ENCODE results near the gene GTF2IRD2.
"Not testable (repeated sequence)": the region's sequence is repeated elsewhere in the genome, so short reads cannot be mapped to it uniquely, and the experiment has no call there.

GTF2IRD2 gene

GRCh38 chr7:74850833-74851721 is at the start of gene GTF2IRD2:
GTF2IRD2 (minus strand) TSS chr7:74851605; CDS start chr7:74836378, 15,227 bp downstream.
- not testable (repeated sequence) for H3K36me3 ChIP-seq (ENCODE audit: insufficient read depth, low read length); DNase-seq; H3K4me2 ChIP-seq (ENCODE audit: insufficient read depth, low read length); H3K27ac ChIP-seq (ENCODE audit: low read length); H3K9ac ChIP-seq (ENCODE audit: low read depth, low read length); H3K9me3 ChIP-seq (ENCODE audit: insufficient read depth, low read length, severe bottlenecking); H3K4me1 ChIP-seq (ENCODE audit: insufficient read depth, low read length); H4K20me1 ChIP-seq (ENCODE audit: insufficient read depth, low read length); H3K4me3 ChIP-seq (ENCODE audit: low read depth in 1 of 2, low read length in 2 of 2); H3K79me2 ChIP-seq (ENCODE audit: insufficient read depth, low read length); H2AFZ ChIP-seq (ENCODE audit: low read depth, low read length); H3K27me3 ChIP-seq (ENCODE audit: insufficient read depth, low read length, poor library complexity)
- peak; percentile 84 for ATAC-seq (ENCODE audit: insufficient read depth, low read depth)

- H3K4me1 ChIP-seq (ENCODE audit: insufficient read depth, low read length); H4K20me1 ChIP-seq (ENCODE audit: insufficient read depth, low read length); H3K36me3 ChIP-seq (ENCODE audit: insufficient read depth, low read length); H3K27me3 ChIP-seq (ENCODE audit: insufficient read depth, low read length, poor library complexity); H3K79me2 ChIP-seq (ENCODE audit: insufficient read depth, low read length); H3K9me3 ChIP-seq (ENCODE audit: insufficient read depth, low read length, severe bottlenecking): not testable (repeated sequence)
- peak; percentile 91 for DNase-seq
- Histone ChIP-seq H3K4me3 (ENCODE audit: low read depth in 1 of 2, low read length in 2 of 2) (peak overlapping the region; percentile 25 to 65; a peak in 3 of 4 replicates), H3K27ac (ENCODE audit: low read length) (peak overlapping the region; percentile 81), H3K4me2 (ENCODE audit: insufficient read depth, low read length) (peak overlapping the region; percentile 55; the same call in 1 of the 2 replicates), H2AFZ (ENCODE audit: low read depth, low read length) (peak overlapping the region; percentile 65; the same call in 1 of the 2 replicates), H3K9ac (ENCODE audit: low read depth, low read length) (peak overlapping the region; percentile 60)
- ATAC-seq (ENCODE audit: insufficient read depth, low read depth) = peak; percentile 78
These were observed 39.0 kb upstream of the GTF2IRD2 start for GRCh38 chr7:74890158-74891123.

- H3K9me3 ChIP-seq (ENCODE audit: insufficient read depth, low read length, severe bottlenecking); H4K20me1 ChIP-seq (ENCODE audit: insufficient read depth, low read length); H3K27me3 ChIP-seq (ENCODE audit: insufficient read depth, low read length, poor library complexity); H2AFZ ChIP-seq (ENCODE audit: low read depth, low read length); H3K27ac ChIP-seq (ENCODE audit: low read length); H3K79me2 ChIP-seq (ENCODE audit: insufficient read depth, low read length); DNase-seq; H3K36me3 ChIP-seq (ENCODE audit: insufficient read depth, low read length); H3K4me1 ChIP-seq (ENCODE audit: insufficient read depth, low read length); H3K9ac ChIP-seq (ENCODE audit: low read depth, low read length): not testable (repeated sequence)
- peak overlapping the region; percentile 41; the same call in 1 of the 2 replicates for H3K4me2 ChIP-seq (ENCODE audit: insufficient read depth, low read length)
- ATAC-seq (ENCODE audit: insufficient read depth, low read depth) = peak; percentile 22
- peak overlapping the region in 1 of 2 experiments; percentile 42; a peak in 1 of 4 replicates for H3K4me3 ChIP-seq (ENCODE audit: low read depth in 1 of 2, low read length in 2 of 2)
These were observed 38.2 kb upstream of the GTF2IRD2 start for GRCh38 chr7:74889518-74890129.

- not testable (repeated sequence) for H3K27me3 ChIP-seq (ENCODE audit: insufficient read depth, low read length, poor library complexity); DNase-seq; H3K79me2 ChIP-seq (ENCODE audit: insufficient read depth, low read length); H3K9ac ChIP-seq (ENCODE audit: low read depth, low read length); H3K27ac ChIP-seq (ENCODE audit: low read length); H3K4me3 ChIP-seq (ENCODE audit: low read depth in 1 of 2, low read length in 2 of 2); H3K9me3 ChIP-seq (ENCODE audit: insufficient read depth, low read length, severe bottlenecking); H3K4me2 ChIP-seq (ENCODE audit: insufficient read depth, low read length); H4K20me1 ChIP-seq (ENCODE audit: insufficient read depth, low read length); H2AFZ ChIP-seq (ENCODE audit: low read depth, low read length); H3K4me1 ChIP-seq (ENCODE audit: insufficient read depth, low read length); ATAC-seq (ENCODE audit: insufficient read depth, low read depth); H3K36me3 ChIP-seq (ENCODE audit: insufficient read depth, low read length)
These were observed 33.9 kb upstream of the GTF2IRD2 start for GRCh38 chr7:74885295-74885694.

- H3K4me3 ChIP-seq (ENCODE audit: low read depth in 1 of 2, low read length in 2 of 2); H3K4me2 ChIP-seq (ENCODE audit: insufficient read depth, low read length); H4K20me1 ChIP-seq (ENCODE audit: insufficient read depth, low read length); H3K79me2 ChIP-seq (ENCODE audit: insufficient read depth, low read length); H3K9ac ChIP-seq (ENCODE audit: low read depth, low read length); H3K27me3 ChIP-seq (ENCODE audit: insufficient read depth, low read length, poor library complexity); H2AFZ ChIP-seq (ENCODE audit: low read depth, low read length); DNase-seq; H3K27ac ChIP-seq (ENCODE audit: low read length); ATAC-seq (ENCODE audit: insufficient read depth, low read depth); H3K4me1 ChIP-seq (ENCODE audit: insufficient read depth, low read length); H3K36me3 ChIP-seq (ENCODE audit: insufficient read depth, low read length); H3K9me3 ChIP-seq (ENCODE audit: insufficient read depth, low read length, severe bottlenecking): not testable (repeated sequence)
These were observed 30.7 kb upstream of the GTF2IRD2 start for GRCh38 chr7:74882110-74882509.

GRCh38 chr7:74874748-74875512 is 23.5 kb upstream of the GTF2IRD2 start:
- not testable (repeated sequence) for H3K9me3 ChIP-seq (ENCODE audit: insufficient read depth, low read length, severe bottlenecking); H3K4me1 ChIP-seq (ENCODE audit: insufficient read depth, low read length); H3K9ac ChIP-seq (ENCODE audit: low read depth, low read length); H3K36me3 ChIP-seq (ENCODE audit: insufficient read depth, low read length); DNase-seq; H2AFZ ChIP-seq (ENCODE audit: low read depth, low read length); H3K4me3 ChIP-seq (ENCODE audit: low read depth in 1 of 2, low read length in 2 of 2); H3K4me2 ChIP-seq (ENCODE audit: insufficient read depth, low read length); H3K27me3 ChIP-seq (ENCODE audit: insufficient read depth, low read length, poor library complexity); H3K27ac ChIP-seq (ENCODE audit: low read length); H4K20me1 ChIP-seq (ENCODE audit: insufficient read depth, low read length); H3K79me2 ChIP-seq (ENCODE audit: insufficient read depth, low read length)
- peak; percentile 56 for ATAC-seq (ENCODE audit: insufficient read depth, low read depth)

GRCh38 chr7:74874104-74874747 is 22.8 kb upstream of the GTF2IRD2 start:
- not testable (repeated sequence) for H3K4me3 ChIP-seq (ENCODE audit: low read depth in 1 of 2, low read length in 2 of 2); H3K79me2 ChIP-seq (ENCODE audit: insufficient read depth, low read length); H3K9ac ChIP-seq (ENCODE audit: low read depth, low read length); H2AFZ ChIP-seq (ENCODE audit: low read depth, low read length); DNase-seq; H3K4me1 ChIP-seq (ENCODE audit: insufficient read depth, low read length); H3K36me3 ChIP-seq (ENCODE audit: insufficient read depth, low read length); H3K9me3 ChIP-seq (ENCODE audit: insufficient read depth, low read length, severe bottlenecking); H4K20me1 ChIP-seq (ENCODE audit: insufficient read depth, low read length); H3K4me2 ChIP-seq (ENCODE audit: insufficient read depth, low read length); H3K27me3 ChIP-seq (ENCODE audit: insufficient read depth, low read length, poor library complexity); H3K27ac ChIP-seq (ENCODE audit: low read length)
- ATAC-seq (ENCODE audit: insufficient read depth, low read depth) = peak; percentile 34; the same call in 1 of the 3 replicates
